Sigmoid colon (tissue), 7 donors: Measurements from ENCODE around the gene UBE2D3. TPM values are rescaled to one million over a fixed set of nuclear protein-coding genes. Genes with fewer than 3 reads are reported as not detected.

Experiments used
- DNase-seq: peaks from one replicate; pipeline ENCODE4 v3.0.0-alpha.2; 2019
- H3K27ac ChIP-seq, 4 donors: fragments of 200-600 bp; sonication (generic); one replicate each; pipeline ENCODE4 v1.5.1; 2016 to 2019; ENCODE audit warnings: mild to moderate bottlenecking in 1 of 4
- H3K27me3 ChIP-seq, 3 donors: fragments of 200-600 bp; sonication (generic); one replicate each; pipeline ENCODE4 v1.5.1; 2019; ENCODE audit warnings: mild to moderate bottlenecking in 1 of 3
- H3K36me3 ChIP-seq, 4 donors: fragments of 200-600 bp; sonication (generic); one replicate each; pipeline ENCODE4 v1.5.1; 2016 to 2019
- H3K4me1 ChIP-seq, 4 donors: fragments of 200-600 bp; sonication (generic); one replicate each; pipeline ENCODE4 v1.5.1; 2017 to 2019
- H3K4me3 ChIP-seq, 4 donors: fragments of 200-600 bp; sonication (generic); one replicate each; pipeline ENCODE4 v1.5.1; 2017 to 2019; ENCODE audit warnings: mild to moderate bottlenecking in 2 of 4, moderate library complexity in 1 of 4
- H3K9me3 ChIP-seq, 4 donors: fragments of 200-600 bp in 3 of 4; sonication (generic) in 3 of 4; one replicate each; pipeline versions ENCODE4 v1.5.1 to v1.6.1; 2013 to 2019
- EP300 ChIP-seq, 4 donors: sonication (generic); formaldehyde crosslinking; IDR thresholded peaks; one replicate each; pipeline ENCODE4 v1.6.1; 2017; ENCODE audit warnings: antibody characterized with exemption in 4 of 4
- POLR2A ChIP-seq, 2 donors: fragments of 450-650 bp; IDR thresholded peaks; one replicate each; pipeline ENCODE4 v1.6.1; 2016; ENCODE audit warnings: antibody characterized with exemption in 2 of 2, mild to moderate bottlenecking in 2 of 2, moderate library complexity in 2 of 2
- POLR2AphosphoS5 ChIP-seq, 4 donors: sonication (generic); formaldehyde crosslinking; IDR thresholded peaks; one replicate each; pipeline ENCODE4 v1.6.1; 2017; ENCODE audit warnings: antibody characterized with exemption in 4 of 4
- WGBS, 2 donors: extraction: QIAGEN DNeasy Blood & Tissue Kit; methylation state at CpG; one replicate each; pipeline ENCODE4 v1.1.7; 2013; 5-methylcytosine and 5-hydroxymethylcytosine counted together
- intact Hi-C: fragments of 100-400 bp; cut with DNase I; formaldehyde crosslinking; loops from one replicate; pipeline ENCODE4 v1.15.1; 2023
- polyA plus RNA-seq, 3 donors: library from polyadenylated mRNA; stranded (reverse); fragments of 200-250 nt; gene quantifications; one replicate each; pipeline ENCODE4 v1.2.3, GENCODE V29; 2013
- total RNA-seq, 4 donors: library from RNA; depleted of rRNA; stranded (reverse); fragments of >200 nt; gene quantifications; one replicate each; pipeline ENCODE4 v1.1.0, GENCODE V29; 2016
- TF ChIP-seq, protein P1 (sequence below), 4 experiments: fragments of 450-650 bp in 3 of 4; fragments of 200-600 bp in 1 of 4; IDR thresholded peaks; one replicate each; pipeline ENCODE4 v1.5.1; 2016 to 2019; ENCODE audit warnings: antibody characterized with exemption in 4 of 4, mild to moderate bottlenecking in 3 of 4, moderate library complexity in 2 of 4
- donor health status: healthy with polysubstance abuse.
- donor health status: Bipolar disorder and iron deficiency.
- donor health status: healthy.

UBE2D3 gene
- total and polyA plus RNA-seq, 7 donors, result 206 to 404 (median 313) TPM

DNA sequence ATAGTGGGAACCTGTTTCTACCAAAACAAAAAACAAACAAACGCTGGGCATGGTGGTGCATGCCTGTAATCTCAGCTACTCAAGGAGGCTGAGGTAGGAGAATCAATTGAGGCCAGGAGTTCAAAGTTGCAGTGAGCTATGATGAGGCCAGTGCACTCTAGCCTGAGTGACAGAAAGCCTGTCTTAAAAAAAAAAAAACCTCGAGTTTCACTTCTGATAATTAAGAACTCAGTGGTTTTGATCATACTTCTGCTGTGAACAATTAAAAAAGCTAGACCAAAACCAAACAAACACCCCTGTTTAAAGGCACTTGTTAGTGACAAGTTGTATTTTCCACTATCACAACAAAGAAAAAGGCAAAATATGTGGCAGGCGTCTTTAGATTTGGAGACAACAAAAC, 15.0 kb upstream of the UBE2D3 start:
- Histone ChIP-seq H3K36me3 (no peaks in the 10 kb centered on the region), H3K27me3 (no peaks in the 10 kb centered on the region), H3K4me3 (no peak overlapping the region), H3K4me1 (no peaks in the 10 kb centered on the region), H3K9me3 (no peaks in the 10 kb centered on the region), H3K27ac (no peak overlapping the region)
- no peak for TF ChIP-seq POLR2AphosphoS5 (IDR thresholded peaks at IDR 0.05)
- TF ChIP-seq POLR2A (IDR thresholded peaks at IDR 0.05), result no peak
- no peak for TF ChIP-seq EP300 (IDR thresholded peaks at IDR 0.05)
- TF ChIP-seq, protein P1, sequence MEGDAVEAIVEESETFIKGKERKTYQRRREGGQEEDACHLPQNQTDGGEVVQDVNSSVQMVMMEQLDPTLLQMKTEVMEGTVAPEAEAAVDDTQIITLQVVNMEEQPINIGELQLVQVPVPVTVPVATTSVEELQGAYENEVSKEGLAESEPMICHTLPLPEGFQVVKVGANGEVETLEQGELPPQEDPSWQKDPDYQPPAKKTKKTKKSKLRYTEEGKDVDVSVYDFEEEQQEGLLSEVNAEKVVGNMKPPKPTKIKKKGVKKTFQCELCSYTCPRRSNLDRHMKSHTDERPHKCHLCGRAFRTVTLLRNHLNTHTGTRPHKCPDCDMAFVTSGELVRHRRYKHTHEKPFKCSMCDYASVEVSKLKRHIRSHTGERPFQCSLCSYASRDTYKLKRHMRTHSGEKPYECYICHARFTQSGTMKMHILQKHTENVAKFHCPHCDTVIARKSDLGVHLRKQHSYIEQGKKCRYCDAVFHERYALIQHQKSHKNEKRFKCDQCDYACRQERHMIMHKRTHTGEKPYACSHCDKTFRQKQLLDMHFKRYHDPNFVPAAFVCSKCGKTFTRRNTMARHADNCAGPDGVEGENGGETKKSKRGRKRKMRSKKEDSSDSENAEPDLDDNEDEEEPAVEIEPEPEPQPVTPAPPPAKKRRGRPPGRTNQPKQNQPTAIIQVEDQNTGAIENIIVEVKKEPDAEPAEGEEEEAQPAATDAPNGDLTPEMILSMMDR (IDR thresholded peaks at IDR 0.05), result no peak
- DNase-seq, result no peak
- intact Hi-C loops, result no loop called here
- 83 to 86% methylated on average over 3 of the region's 3 CpGs for whole genome bisulfite sequencing, 2 donors

DNA sequence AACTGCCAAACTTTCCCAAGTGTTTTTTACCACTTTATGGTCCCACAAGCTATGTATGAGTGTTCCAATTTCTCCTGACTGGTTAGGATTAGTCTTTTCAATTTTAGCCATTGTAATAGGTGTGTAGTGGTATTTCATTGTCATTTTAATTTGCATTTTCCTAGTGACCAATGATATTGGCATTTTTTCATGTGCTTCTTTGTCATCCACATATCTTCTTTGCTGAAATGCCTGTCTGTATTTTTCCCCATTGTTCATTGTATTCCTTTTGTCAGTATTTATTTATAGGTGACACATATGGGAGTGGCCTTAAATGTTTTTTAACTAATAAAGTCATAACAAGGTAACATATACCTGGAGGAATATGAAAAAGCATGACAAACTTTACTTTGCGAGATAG, 9.2 kb upstream of the UBE2D3 start:
- WGBS, 2 donors, result 97 to 100% methylated on average over 1 of the region's 1 CpG
- intact Hi-C loops, result no loop called here

DNA sequence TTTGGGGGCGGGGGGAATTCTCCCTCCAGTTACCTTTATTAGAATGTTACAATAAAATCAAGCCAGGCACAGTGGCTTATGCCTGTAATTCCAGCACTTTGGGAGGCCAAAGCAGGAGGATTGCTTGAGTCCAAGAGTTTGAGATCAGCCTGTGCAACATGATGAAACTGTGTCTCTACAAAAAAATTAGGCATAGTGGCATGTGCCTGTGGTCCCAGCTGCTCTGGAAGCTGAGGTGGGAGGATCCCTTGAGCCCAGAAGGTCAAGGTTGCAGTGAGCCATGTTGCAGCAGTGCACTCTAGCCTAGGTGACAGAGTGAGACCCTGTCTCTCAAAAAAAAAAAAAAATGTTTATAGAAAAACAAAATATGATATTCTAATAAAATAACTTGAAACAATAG, 5.3 kb upstream of the UBE2D3 start:
- H3K36me3 ChIP-seq, result no peaks in the 10 kb centered on the region
- WGBS, 2 donors, result 86 to 91% methylated on average over 1 of the region's 1 CpG
- no peak overlapping the region for H3K4me3 ChIP-seq
- no peaks in the 10 kb centered on the region for H3K27me3 ChIP-seq
- intact Hi-C loops, result no loop called here
- H3K27ac ChIP-seq, result no peak overlapping the region
- TF ChIP-seq, protein P1 (IDR thresholded peaks at IDR 0.05), result no peak
- TF ChIP-seq POLR2A (IDR thresholded peaks at IDR 0.05) (no peak), POLR2AphosphoS5 (IDR thresholded peaks at IDR 0.05) (no peak), EP300 (IDR thresholded peaks at IDR 0.05) (no peak)
- no peaks in the 10 kb centered on the region for H3K9me3 ChIP-seq
- H3K4me1 ChIP-seq, result peaks cover 4 to 13% (median 10%) of the 10 kb centered on the region in 4 donors
- DNase-seq, result no peak

More for the DNA sequence above, 9.2 kb upstream of the UBE2D3 start:
- Histone ChIP-seq H3K9me3 (no peaks in the 10 kb centered on the region), H3K27me3 (no peaks in the 10 kb centered on the region), H3K4me1 (no peaks in the 10 kb centered on the region), H3K36me3 (no peaks in the 10 kb centered on the region), H3K4me3 (no peak overlapping the region), H3K27ac (no peak overlapping the region)
- TF ChIP-seq, protein P1 (IDR thresholded peaks at IDR 0.05), result no peak
- TF ChIP-seq EP300 (IDR thresholded peaks at IDR 0.05), result no peak
- no peak for DNase-seq

DNA sequence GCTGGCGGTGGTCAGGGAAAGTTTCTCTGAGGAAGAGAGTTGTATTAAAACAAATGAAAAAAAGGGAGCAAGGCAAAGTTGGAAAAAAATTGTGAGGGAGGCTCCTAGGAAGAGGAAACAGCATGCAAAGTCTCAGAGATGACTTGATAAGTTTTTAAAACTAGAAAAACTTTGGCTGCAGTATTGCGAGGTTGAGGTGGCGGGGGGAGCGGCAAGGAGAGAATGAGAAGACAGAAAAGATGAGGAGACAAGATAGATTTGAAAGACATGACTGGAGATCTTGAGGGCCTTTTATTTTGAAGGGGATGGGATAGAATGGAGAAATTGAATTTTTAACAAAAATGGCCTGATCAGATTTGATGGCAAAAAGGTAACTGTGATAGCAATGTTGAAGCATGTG, 4.8 kb upstream of the UBE2D3 start:
- Histone ChIP-seq H3K36me3 (no peaks in the 10 kb centered on the region), H3K4me1 (peaks cover 4 to 13% (median 10%) of the 10 kb centered on the region in 4 donors), H3K9me3 (no peaks in the 10 kb centered on the region), H3K4me3 (no peak overlapping the region), H3K27ac (no peak overlapping the region), H3K27me3 (no peaks in the 10 kb centered on the region)
- intact Hi-C loops, result no loop called here
- TF ChIP-seq POLR2A (IDR thresholded peaks at IDR 0.05) (no peak), POLR2AphosphoS5 (IDR thresholded peaks at IDR 0.05) (no peak), EP300 (IDR thresholded peaks at IDR 0.05) (no peak)
- TF ChIP-seq, protein P1 (IDR thresholded peaks at IDR 0.05), result no peak
- 93% methylated on average over 4 of the region's 4 CpGs for WGBS, 2 donors
- no peak for DNase-seq

DNA sequence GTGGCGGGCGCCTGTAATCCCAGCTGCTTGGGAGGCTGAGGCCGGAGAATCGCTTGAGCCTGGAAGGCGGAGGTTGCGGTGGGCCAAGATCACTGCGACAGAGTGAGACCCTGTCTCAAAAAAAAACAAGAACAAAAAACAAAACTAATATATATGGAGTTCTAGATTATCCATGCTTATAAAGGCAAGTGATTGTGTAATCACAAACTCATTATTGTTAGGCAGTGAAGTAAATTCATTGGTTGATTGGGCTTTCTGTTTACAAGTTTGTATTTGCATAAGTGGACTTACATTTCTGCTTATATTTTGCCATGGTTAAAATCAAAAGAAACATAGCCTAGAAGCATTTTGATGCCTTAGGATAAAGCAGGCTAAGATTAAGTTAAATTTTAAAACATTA, 2.5 kb upstream of the UBE2D3 start:
- intact Hi-C loops, result loop anchor here (2.0 to 5.0 kb wide), 2 partner anchors 329 to 393 kb away; partner anchors contain the start of gene NFKB1
- H3K4me3 ChIP-seq, result no peak overlapping the region
- TF ChIP-seq EP300 (IDR thresholded peaks at IDR 0.05) (no peak), POLR2A (IDR thresholded peaks at IDR 0.05) (no peak), POLR2AphosphoS5 (IDR thresholded peaks at IDR 0.05) (no peak)
- TF ChIP-seq, protein P1 (IDR thresholded peaks at IDR 0.05), result no peak
- no peaks in the 10 kb centered on the region for H3K9me3 ChIP-seq
- no peak overlapping the region for H3K27ac ChIP-seq
- H3K36me3 ChIP-seq, result no peaks in the 10 kb centered on the region
- no peak for DNase-seq
- H3K27me3 ChIP-seq, result no peaks in the 10 kb centered on the region
- 95% methylated on average over 7 of the region's 7 CpGs for WGBS, 2 donors
- H3K4me1 ChIP-seq, result peaks cover 4 to 16% (median 10%) of the 10 kb centered on the region in 4 donors
